Ascending aorta (tissue), 2 donors: ENCODE data around the gene RNPS1. TPM values are rescaled to one million over a fixed set of nuclear protein-coding genes. Genes with fewer than 3 reads are reported as not detected.

ENCODE experiments used
- DNase-seq, 2 donors: peaks; one replicate each; pipeline ENCODE4 v3.0.0-alpha.2; 2019; ENCODE audit warnings: low spot score in 2 of 2
- H3K27ac ChIP-seq, 2 donors: fragments of 200-600 bp; sonication (generic); one replicate each; pipeline ENCODE4 v1.5.1; 2016 to 2017; ENCODE audit warnings: mild to moderate bottlenecking in 1 of 2
- H3K27me3 ChIP-seq: fragments of 200-600 bp; sonication (generic); one replicate; pipeline ENCODE4 v1.5.1; 2017
- H3K36me3 ChIP-seq, 2 donors: fragments of 200-600 bp; sonication (generic); one replicate each; pipeline ENCODE4 v1.5.1; 2016
- H3K4me1 ChIP-seq, 2 donors: fragments of 200-600 bp; sonication (generic); one replicate each; pipeline ENCODE4 v1.5.1; 2016 to 2017; ENCODE audit warnings: mild to moderate bottlenecking in 1 of 2
- H3K4me3 ChIP-seq, 2 donors: fragments of 200-600 bp; sonication (generic); one replicate each; pipeline ENCODE4 v1.5.1; 2016 to 2017; ENCODE audit warnings: mild to moderate bottlenecking in 1 of 2
- H3K9me3 ChIP-seq, 2 donors: fragments of 200-600 bp; sonication (generic); one replicate each; pipeline ENCODE4 v1.5.1; 2016
- intact Hi-C: fragments of 100-400 bp; cut with DNase I; formaldehyde crosslinking; loops from one replicate; pipeline ENCODE4 v1.15.1; 2023
- total RNA-seq: library from RNA; depleted of rRNA; stranded (reverse); fragments of >200 nt; gene quantifications from one replicate; pipeline ENCODE4 v1.1.0, GENCODE V29; 2016
- TF ChIP-seq, protein P1 (sequence below), 3 experiments: fragments of 200-600 bp in 2 of 3; fragments of 450-650 bp in 1 of 3; sonication (generic) in 2 of 3; IDR thresholded peaks; one replicate each; pipeline ENCODE4 v1.5.1; 2016 to 2019; ENCODE audit warnings: antibody characterized with exemption in 3 of 3, mild to moderate bottlenecking in 1 of 3, moderate library complexity in 1 of 3

The RNPS1 gene
- total RNA-seq, 1 donor from 2014 or later, result 134 TPM

DNA sequence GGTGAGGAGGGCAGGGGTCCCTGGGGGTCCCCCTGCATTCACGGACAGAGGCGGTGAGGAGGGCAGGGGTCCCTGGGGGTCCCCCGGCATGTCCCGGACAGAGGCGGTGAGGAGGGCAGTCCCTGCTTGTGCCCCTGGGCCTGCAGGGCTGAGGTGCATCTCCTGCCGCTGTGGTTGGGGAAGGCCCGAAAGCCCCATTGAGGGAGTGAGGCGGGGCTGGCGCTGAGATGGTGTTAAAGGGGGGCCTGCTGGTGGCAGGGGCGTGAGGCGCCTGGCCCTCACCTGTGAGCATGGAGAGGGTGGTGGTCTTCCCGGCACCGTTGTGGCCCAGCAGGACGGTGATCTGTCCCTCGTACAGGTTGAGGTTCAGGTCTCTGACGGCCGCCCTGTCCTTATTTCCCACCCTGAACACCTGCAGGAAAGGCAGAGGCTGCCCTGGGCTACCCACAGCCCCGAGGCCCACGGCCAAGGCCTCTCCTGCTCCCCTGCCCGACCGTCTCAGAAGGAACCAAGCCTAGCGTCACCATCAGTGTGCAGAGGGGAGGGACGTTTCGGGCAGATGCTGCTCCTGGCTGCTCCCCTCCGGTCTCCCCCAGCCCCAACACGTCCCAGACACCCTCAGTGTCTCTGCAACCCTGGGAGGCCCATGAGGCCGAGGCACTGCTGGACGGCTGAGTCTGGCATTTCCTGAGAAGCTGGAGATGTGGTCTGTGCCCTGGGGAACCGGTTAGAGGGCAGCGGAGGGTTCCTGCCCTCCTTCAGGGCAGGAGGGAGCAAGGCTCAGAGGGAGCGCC, 31.4 kb upstream of the RNPS1 start:
- H3K36me3 ChIP-seq, result peaks cover 33 to 45% of the 10 kb centered on the region in 2 donors
- no peak overlapping the region for H3K4me3 ChIP-seq
- no peaks in the 10 kb centered on the region for H3K27me3 ChIP-seq
- no peak overlapping the region for H3K27ac ChIP-seq
- no peak for DNase-seq
- intact Hi-C loops, result no loop called here
- TF ChIP-seq, protein P1, sequence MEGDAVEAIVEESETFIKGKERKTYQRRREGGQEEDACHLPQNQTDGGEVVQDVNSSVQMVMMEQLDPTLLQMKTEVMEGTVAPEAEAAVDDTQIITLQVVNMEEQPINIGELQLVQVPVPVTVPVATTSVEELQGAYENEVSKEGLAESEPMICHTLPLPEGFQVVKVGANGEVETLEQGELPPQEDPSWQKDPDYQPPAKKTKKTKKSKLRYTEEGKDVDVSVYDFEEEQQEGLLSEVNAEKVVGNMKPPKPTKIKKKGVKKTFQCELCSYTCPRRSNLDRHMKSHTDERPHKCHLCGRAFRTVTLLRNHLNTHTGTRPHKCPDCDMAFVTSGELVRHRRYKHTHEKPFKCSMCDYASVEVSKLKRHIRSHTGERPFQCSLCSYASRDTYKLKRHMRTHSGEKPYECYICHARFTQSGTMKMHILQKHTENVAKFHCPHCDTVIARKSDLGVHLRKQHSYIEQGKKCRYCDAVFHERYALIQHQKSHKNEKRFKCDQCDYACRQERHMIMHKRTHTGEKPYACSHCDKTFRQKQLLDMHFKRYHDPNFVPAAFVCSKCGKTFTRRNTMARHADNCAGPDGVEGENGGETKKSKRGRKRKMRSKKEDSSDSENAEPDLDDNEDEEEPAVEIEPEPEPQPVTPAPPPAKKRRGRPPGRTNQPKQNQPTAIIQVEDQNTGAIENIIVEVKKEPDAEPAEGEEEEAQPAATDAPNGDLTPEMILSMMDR (IDR thresholded peaks at IDR 0.05), result no peak
- no peaks in the 10 kb centered on the region for H3K4me1 ChIP-seq
- no peaks in the 10 kb centered on the region for H3K9me3 ChIP-seq

DNA sequence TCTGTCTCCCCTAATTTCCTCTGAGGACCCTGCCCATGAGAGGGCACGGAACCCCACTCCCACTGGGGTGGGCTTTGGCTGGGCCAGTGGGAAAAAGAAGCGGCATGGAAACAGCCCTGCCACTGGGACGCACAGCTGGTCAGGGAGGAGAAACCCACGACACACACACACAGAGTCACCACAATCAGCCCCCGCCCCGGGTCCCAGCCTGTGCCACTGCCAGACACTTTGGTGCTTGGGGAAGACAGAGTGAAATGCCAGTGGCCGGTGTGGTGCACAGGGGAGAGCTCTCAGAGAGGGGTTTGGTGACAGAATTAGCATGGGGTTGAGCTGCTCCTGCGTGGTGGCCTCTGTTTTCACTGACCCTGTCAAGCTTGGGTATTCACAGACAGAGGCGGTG, 30.7 kb upstream of the RNPS1 start:
- intact Hi-C loops, result no loop called here
- Histone ChIP-seq H3K27ac (no peak overlapping the region), H3K27me3 (no peaks in the 10 kb centered on the region), H3K4me1 (no peaks in the 10 kb centered on the region), H3K4me3 (no peak overlapping the region), H3K9me3 (no peaks in the 10 kb centered on the region), H3K36me3 (peaks cover 32 to 39% of the 10 kb centered on the region in 2 donors)
- TF ChIP-seq, protein P1 (IDR thresholded peaks at IDR 0.05), result no peak
- no peak for DNase-seq

DNA sequence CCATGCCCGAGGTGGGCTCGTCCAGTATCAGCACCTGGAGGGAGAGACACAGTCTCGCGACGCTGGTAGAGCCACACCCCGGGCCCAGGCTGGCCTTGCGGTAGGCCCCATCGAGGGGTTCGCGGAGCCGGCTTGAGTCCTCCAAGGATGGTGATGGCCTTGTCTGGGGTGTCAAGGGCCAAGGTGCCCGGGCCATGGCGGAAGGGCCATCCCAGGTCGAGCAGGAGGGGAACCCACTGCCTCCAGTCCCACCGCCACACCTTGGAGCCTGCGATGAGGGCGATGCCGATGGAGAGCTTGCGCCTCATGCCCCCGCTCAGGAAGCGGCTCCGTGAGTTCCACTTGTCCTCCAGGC, 29.6 kb upstream of the RNPS1 start:
- no peak for DNase-seq
- H3K4me3 ChIP-seq, result no peak overlapping the region
- peaks cover 28 to 35% of the 10 kb centered on the region in 2 donors for H3K36me3 ChIP-seq
- H3K27ac ChIP-seq, result no peak overlapping the region
- no peaks in the 10 kb centered on the region for H3K9me3 ChIP-seq
- H3K4me1 ChIP-seq, result no peaks in the 10 kb centered on the region
- H3K27me3 ChIP-seq, result no peaks in the 10 kb centered on the region
- TF ChIP-seq, protein P1 (IDR thresholded peaks at IDR 0.05), result no peak
- intact Hi-C loops, result no loop called here

DNA sequence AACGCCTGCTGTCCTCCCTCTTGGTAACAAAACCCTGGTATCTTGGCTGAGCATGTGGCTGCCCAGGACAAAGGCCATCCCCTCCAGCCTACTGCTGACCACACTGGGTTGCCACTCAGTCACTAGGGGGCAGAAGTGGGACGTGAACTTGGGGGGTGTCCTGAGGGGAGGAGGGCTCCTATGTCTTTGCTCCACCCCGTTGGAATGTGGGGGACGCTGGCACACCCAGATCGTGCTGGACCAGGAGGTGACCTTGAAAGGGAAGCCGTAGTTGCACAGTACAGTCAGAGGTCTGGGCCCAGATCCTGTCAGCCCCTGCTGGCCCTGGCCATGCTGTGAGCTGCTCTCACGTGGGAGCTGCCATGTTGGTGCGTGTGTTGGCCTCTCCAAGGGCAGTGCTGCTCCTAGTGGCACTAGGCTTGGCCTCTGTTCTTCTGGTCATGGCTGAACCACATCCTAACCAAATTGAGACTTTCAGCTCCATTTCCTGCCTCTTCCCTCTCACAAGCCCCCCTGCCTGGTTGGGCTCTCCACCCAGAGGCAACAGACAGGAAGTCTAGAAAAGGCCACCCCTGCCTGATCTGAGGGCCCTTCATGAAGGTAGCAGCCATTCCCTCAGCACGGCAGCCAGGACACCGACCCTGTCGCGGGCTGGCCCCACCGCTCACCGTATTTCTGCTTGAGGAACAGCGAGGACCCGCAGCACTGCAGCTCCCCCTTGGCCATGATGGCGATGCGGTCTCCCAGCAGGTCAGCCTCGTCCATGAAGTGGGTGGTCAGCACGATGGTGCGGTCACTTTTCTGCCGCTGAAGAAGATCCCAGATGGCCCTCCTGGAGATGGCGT, 29.0 kb upstream of the RNPS1 start:
- no peak for DNase-seq
- Histone ChIP-seq H3K36me3 (peaks cover 30 to 40% of the 10 kb centered on the region in 2 donors), H3K27ac (no peak overlapping the region), H3K4me1 (no peaks in the 10 kb centered on the region), H3K27me3 (no peaks in the 10 kb centered on the region), H3K4me3 (no peak overlapping the region), H3K9me3 (no peaks in the 10 kb centered on the region)
- intact Hi-C loops, result no loop called here
- TF ChIP-seq, protein P1 (IDR thresholded peaks at IDR 0.05), result peak in 1 of 3 experiments; percentile 12

DNA sequence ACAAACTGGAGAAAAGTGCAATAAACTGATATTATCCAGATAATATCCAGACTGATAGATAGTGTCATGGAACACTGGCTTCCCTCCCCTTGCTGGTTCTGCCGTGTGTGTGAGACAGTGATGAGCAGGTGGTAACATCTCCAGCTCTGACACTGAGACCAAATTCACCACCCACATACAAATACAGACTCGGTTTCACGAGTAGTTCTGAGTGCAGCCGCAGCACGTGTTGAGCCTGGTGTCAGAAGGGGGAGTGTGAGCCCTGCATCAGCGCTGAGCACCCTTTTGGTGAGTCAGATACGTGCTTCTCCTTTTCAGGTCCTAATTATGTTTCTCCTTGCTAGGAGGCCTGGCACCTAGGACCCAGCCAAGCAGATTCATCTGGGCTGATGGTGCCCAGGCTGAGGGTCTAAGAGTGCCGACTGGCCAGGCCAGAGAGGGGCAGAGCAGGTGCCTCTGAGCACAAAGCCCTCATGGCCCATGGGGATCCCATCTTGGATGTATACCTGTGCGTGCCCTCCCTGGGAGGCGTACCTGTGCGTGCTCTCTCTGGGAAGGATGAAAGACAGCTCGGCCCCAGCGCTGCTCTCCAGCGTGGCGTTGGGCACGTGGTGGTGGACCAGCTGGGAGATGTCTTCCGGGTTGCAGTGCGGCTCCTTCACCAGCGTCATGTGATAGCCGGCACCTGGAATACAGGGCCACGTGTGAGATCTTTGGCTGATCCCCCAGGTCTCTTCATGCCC, 27.3 kb upstream of the RNPS1 start:
- H3K4me1 ChIP-seq, result no peaks in the 10 kb centered on the region
- intact Hi-C loops, result no loop called here
- H3K4me3 ChIP-seq, result no peak overlapping the region
- H3K9me3 ChIP-seq, result no peaks in the 10 kb centered on the region
- no peaks in the 10 kb centered on the region for H3K27me3 ChIP-seq
- H3K27ac ChIP-seq, result no peak overlapping the region
- TF ChIP-seq, protein P1 (IDR thresholded peaks at IDR 0.05), result no peak
- H3K36me3 ChIP-seq, result peaks cover 40 to 57% of the 10 kb centered on the region in 2 donors
- no peak for DNase-seq
